DMS114 treated with DMSO at 0.1 percent for 48 hours (cell line): Measurements from ENCODE around the gene BLVRA.
"Not testable (repeated sequence)": the region's sequence is repeated elsewhere in the genome, so short reads cannot be mapped to it uniquely, and the experiment has no call there.

Source experiments
- DNase-seq: peaks from one replicate; lab custom pipeline; 2025; ENCODE audit not compliant: unreplicated experiment; lab: John Stamatoyannopoulos, UW

BLVRA gene

GRCh38 chr7:43768887-43769272, 10.4 kb downstream of the BLVRA start:
- no peak for DNase-seq

GRCh38 chr7:43769281-43769680, 10.8 kb downstream of the BLVRA start:
- no peak for DNase-seq

DNA sequence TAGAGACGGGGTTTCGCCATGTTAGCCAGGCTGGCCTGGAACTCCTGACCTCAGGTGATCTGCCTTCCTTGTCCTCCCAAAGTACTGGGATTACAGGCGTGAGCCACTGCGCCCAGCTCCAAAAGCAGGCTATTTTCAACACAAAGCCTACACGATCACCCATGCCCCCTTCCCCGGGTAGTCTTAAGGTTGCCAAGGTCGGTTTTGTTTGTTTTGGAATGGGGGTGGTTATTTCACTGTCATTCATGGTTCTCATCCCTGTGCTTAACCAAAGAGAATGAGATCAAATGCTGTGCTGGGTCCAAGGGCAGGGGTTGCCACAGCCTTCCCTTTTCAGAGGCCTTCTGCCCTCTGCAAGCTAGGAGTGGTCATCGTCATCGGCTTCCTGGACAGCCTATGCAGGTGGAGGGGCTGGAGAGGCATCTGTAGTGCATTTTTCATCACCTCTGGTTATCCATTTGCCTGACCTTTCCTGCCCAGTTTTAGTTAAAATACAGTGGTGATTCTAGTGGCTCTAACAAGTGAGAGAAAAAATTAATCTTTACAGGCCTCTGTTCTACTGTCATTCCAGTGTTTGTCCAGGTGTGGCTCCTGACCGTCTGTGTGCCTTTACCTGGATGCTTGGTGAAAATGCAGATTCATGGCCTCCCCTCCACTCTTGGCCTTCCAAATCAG, 11.4 kb downstream of the BLVRA start:
- DNase-seq = no peak

- DNase-seq = no peak
Observed at GRCh38 chr7:43771128-43771527, 12.6 kb downstream of the BLVRA start.

- no peak for DNase-seq
Observed at GRCh38 chr7:43771573-43771972, 13.1 kb downstream of the BLVRA start.

- DNase-seq = not testable (repeated sequence)
Observed at GRCh38 chr7:43773268-43773667, 14.8 kb downstream of the BLVRA start.

DNA sequence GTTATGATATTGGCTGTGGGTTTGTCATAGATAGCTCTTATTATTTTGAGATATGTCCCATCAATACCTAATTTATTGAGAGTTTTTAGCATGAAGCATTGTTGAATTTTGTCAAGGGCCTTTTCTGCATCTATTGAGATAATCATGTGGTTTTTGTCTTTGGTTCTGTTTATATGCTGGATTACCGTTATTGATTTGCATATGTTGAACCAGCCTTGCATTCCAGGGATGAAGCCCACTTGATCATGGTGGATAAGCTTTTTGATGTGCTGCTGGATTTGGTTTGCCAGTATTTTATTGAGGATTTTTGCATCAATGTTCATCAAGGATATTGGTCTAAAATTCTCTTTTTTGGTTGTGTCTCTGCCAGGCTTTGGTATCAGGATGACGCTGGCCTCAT, 16.8 kb downstream of the BLVRA start:
- DNase-seq = not testable (repeated sequence)

DNA sequence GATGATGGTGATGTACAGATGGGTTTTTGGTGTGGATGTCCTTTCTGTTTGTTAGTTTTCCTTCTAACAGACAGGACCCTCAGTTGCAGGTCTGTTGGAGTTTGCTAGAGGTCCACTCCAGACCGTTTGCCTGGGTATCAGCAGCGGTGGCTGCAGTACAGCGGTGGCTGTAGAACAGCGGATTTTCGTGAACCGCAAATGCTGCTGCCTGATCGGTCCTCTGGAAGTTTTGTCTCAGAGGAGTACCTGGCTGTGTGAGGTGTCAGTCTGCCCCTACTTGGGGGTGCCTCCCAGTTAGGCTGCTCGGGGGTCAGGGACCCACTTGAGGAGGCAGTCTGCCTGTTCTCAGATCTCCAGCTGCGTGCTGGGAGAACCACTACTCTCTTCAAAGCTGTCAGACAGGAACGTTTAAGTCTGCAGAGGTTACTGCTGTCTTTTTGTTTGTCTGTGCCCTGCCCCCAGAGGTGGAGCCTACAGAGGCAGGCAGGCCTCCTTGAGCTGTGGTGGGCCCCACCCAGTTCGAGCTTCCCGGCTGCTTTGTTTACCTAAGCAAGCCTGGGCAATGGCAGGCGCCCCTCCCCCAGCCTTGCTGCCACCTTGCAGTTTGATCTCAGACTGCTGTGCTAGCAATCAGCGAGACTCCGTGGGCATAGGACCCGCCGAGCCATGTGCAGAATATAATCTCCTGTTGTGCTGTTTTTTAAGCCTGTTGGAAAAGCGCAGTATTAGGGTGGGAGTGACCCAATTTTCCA, 20.0 kb downstream of the BLVRA start:
- DNase-seq = not testable (repeated sequence)

DNA sequence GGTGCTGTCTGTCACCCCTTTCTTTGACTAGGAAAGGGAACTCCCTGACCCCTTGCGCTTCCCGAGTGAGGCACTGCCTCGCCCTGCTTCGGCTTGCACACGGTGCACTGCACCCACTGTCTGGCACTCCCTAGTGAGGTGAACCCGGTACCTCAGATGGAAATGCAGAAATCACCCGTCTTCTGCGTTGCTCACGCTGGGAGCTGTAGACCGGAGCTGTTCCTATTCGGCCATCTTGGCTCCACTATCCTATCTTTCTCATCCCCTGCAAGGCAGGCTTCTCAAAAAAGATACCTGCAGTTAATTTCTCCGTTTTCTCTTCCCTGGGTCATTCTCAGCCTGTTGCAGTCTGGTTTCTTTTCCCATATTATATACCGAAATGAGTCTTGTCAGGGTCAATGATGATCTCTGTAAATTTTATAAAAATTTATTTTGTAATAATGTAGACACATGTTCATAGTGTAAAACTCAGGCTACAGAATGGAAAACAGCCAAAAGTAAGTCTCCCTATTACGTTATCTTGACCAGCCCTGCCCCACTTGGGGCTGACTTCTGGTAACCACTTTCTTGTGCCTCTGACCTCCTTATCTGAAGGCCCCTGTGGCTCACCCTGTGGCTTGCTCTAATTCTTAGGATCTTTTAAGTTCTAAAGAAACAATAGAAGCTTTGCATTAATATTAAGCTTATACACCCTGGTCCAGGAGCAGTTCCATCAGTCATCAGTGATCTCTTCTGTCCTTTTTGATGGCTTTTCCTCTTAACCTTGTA, 20.7 kb downstream of the BLVRA start:
- no peak for DNase-seq

DNA sequence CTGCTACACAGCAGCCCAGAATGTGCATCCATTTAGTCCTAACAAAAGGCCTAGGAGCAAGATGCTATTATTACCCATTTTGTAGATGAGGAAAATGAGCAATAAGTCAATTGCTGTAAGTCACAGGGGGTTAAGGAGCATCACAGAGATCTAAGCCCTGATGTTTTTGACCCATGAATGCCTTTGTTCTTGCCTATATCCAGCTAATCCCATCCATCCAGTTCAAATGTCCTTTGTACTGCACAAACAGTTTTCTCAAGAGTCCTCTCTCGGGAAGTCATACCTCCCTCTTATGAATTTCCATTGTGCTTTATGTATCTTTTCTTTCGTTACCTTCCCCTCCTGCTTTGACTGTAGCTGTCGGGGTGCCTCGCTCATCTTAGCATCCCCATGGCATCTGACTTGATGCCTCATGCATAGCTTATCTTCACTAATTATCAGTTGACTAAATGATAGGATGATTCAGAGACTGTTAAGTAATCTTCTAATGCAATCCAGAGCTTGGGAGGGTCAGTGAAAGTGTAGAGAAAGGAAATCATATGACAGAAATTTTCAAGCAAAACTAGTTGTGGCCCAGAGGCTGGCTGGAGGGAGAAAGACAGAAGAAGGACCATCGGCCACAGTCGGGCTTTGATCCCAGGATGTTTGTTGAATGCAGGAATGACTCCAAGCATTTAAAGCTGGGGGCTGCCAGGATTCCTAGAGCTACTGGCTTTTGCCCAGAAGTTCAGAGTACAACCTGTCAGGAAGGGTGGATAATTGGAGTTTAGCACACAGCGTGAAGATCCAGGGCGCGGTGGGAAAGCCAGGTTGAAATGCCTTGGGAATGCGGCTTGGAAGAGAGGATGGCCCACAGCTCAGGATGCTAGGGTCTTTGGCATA, 23.5 kb downstream of the BLVRA start:
- no peak for DNase-seq

GRCh38 chr7:43782768-43783555, 24.5 kb downstream of the BLVRA start:
- DNase-seq = no peak

GRCh38 chr7:43784030-43784584, 25.6 kb downstream of the BLVRA start:
- no peak for DNase-seq

- not testable (repeated sequence) for DNase-seq
Observed at GRCh38 chr7:43784585-43785087, 26.2 kb downstream of the BLVRA start.

- DNase-seq = no peak
Observed at GRCh38 chr7:43785420-43785819, 26.9 kb downstream of the BLVRA start.

DNA sequence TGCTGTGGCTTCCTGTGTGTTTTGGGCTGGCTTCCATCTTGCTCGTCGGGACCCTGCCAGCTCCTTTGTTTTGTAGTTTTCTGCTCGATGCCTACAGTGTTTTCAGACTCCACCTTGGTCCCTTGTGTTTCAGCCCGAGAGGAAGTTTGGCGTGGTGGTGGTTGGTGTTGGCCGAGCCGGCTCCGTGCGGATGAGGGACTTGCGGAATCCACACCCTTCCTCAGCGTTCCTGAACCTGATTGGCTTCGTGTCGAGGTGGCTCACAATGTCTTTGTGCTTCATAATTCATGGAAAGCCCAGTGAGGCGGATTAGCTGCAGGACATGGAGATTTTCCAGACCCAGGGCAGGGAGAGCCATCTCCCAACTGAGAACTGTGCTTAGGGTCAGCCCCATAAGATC, 29.3 kb downstream of the BLVRA start:
- DNase-seq = no peak

- DNase-seq = no peak
Observed at GRCh38 chr7:43790006-43790405, 31.5 kb downstream of the BLVRA start.

- DNase-seq = no peak
Observed at GRCh38 chr7:43790834-43791233, 32.4 kb downstream of the BLVRA start.

GRCh38 chr7:43791665-43792064, 33.2 kb downstream of the BLVRA start:
- DNase-seq = no peak

GRCh38 chr7:43792471-43793150, 34.1 kb downstream of the BLVRA start:
- no peak for DNase-seq
